ENCODE data around the gene NOP53.
A peak's percentile ranks its signal among the peaks of the same experiment; 100 is the strongest.
"Not testable (repeated sequence)": the region's sequence is repeated elsewhere in the genome, so short reads cannot be mapped to it uniquely, and the experiment has no call there.

The NOP53 gene

DNA sequence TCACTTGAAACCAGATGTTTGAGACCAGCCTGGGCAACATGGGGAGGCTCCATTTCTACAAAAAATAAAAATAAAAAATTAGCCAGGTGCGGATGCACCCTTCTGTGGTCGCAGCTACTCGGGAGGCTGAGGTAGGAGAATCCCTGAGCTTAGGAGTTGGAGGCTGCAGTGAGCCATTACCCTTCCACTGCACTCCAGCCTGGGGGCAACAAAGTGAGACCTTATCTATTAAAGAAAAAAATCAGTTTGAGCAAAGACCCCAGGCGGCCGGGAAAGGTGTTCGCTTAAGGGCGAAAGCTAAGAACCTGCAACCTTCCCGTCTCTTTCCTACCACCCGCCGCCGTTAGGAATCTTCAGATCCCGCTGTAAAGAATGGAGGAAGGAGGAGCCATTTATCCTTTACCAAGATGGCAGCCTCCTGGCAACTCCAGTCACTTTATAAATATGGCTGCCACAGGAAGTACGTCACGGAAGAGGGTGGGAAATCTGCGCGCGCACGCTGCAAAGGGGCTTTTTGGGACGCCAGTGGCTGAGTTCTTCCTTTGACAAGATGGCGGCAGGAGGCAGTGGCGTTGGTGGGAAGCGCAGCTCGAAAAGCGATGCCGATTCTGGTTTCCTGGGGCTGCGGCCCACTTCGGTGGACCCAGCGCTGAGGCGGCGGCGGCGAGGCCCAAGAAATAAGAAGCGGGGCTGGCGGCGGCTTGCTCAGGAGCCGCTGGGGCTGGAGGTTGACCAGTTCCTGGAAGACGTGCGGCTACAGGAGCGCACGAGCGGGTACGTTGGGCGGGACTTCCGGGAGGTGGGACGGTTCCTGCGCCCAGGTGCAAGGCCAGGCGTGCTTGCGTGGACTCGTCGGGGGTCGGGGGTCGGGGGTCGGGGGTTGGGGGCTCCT, at the start of gene NOP53:
Gene NOP53 (plus strand): TSS at position 537 of the 892 bp plus-strand sequence. CDS start 14 bp downstream, at position 551.
- DNase-seq = peak; percentile 83

DNA sequence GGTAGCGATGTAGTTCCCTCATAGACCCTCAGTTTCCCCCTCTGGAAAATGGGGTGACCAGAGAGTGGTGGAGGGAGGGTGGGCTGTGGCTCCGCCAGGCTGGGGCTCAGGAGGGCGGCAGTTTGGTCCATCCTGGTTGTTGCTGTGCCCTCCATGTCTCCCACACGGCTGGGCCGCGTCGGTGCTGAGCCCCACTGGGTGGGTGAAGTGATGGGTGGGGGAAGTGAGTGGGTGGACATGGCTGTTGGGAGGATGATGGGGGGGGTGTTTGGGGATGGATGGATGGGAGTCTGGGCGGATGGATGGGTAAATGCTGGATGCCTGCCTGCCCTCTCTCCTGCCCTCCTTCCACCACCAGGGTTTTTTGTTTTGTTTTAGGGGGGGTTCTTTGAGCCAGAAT, 48.7 kb upstream of the NOP53 start:
- DNase-seq = no peak

DNA sequence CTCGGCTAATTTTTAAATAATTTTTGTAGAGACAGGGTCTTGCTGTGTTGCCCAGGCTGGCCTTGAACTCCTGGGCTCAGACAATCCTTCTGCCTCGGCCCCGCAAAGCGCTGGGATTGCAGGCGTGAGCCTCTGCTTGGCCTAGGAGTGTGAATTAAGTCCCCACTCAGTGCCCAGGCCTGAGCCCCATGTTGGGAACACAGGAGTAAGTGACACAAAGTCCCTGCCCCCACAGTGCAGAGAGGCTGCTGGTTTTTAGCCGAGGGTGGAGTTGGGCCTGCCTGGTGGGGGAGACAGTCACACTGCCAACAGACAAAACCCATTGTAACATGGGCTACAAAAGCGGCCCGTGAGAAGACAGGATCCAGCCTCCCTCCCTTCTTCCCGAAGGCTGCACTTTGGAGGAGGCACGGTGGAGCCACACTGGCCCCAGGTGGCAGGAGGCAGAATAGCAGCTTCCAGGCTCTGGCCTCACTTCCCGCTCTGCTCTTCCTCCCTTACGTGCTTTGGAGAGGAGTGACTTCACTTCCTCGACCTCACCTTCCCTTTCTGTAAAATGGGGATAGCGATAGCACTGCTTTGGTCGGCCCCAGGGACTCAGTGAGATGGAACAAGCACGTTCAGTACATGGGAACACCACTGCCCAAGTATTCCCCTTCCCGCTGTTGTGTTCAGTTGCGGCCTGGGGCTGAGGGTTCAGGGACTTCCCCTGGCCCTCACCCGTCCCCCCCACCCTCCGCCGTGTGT, 47.3 kb upstream of the NOP53 start:
- peak; percentile 61 for DNase-seq

DNA sequence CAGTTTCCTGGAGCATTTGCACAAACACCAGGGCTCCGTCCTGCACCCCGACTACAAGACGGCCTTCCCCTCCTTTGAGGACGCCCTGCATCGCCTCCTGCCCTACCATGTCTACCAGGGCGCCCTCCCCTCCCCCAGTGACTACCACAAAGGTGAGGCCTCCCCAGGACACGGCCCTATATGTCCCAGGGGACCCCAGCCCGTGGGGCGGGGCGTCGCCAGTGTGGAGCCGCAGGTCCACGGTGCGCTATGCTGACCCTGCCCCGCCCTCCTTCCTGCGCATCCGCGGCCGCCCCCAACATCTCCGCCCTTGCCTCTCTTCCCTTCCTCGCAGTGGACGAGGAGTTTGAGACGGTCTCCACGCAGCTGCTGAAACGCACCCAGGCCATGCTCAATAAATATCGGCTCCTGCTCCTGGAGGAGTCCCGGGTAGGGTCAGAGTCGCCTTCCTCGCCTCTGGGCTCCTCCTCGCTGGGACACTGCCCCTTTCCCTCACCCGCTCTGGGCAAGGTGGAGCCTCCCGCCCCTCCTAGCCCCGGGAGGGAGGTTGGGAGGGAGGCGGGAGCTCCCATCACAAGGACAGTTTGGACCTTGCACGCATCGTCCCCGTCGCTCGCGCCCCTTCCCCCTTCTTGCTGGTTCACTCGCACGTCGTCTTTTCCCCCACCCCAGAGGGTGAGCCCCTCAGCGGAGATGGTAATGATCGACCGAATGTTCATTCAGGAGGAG, 46.6 kb upstream of the NOP53 start:
- DNase-seq = no peak

DNA sequence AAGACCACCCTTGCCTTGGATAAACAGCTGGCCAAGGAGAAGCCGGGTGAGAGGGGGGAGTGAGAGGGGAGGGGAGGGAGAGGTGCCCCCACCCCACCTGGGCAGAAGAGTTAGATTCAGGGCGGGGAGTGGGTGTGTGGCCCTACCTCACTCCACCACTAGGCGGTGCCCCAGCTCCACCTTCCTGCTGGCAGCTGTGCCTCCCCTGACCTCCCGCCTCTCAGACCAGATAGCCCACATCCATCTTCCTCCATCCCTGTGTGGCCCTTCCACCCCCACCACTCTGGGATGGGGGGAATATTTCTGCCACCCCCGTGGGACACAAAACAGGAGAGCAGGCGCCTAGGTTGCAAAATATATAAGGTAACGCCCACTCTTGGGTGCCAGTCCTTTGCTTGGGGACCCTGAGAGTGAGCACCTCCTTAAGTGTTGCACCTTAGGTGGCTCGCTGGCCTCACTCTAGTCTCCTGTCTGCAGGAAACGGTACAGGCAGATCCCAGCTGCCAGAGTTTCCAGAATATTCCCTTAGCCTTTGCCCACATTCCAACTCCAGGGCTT, 45.9 kb upstream of the NOP53 start:
- DNase-seq = no peak

DNA sequence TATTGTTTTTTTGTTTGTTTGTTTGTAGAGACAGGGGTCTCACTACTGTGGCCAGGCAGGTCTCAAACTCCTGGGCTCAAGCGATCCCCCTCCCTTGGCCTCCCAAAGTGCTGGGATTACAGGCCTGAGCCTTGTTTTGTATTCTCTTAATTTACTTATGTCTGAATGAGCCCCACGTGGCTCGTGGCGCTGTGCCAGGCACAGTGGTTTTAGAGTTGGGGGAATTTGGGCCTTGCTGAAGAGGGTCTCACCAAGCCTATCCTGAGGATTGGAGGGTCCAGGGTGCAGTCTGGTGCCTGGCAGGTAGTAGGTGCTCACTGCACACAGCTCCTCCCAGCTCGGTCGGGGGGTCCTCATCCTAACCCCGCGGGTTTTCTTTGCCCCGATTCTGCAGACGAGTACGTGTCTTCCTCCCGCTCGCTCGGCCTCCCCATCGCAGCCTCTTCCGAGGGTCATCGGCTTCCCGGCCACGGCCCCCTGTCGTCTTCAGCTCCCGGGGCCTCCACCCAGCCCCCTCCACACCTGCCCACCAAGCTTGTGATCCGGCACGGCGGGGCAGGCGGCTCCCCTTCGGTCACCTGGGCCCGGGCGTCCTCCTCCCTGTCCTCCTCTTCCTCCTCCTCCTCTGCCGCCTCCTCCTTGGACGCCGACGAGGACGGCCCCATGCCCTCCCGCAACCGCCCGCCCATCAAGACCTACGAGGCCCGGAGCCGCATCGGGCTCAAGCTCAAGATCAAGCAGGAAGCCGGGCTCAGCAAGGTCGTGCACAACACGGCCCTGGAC, 44.2 kb upstream of the NOP53 start:
- DNase-seq = no peak

DNA sequence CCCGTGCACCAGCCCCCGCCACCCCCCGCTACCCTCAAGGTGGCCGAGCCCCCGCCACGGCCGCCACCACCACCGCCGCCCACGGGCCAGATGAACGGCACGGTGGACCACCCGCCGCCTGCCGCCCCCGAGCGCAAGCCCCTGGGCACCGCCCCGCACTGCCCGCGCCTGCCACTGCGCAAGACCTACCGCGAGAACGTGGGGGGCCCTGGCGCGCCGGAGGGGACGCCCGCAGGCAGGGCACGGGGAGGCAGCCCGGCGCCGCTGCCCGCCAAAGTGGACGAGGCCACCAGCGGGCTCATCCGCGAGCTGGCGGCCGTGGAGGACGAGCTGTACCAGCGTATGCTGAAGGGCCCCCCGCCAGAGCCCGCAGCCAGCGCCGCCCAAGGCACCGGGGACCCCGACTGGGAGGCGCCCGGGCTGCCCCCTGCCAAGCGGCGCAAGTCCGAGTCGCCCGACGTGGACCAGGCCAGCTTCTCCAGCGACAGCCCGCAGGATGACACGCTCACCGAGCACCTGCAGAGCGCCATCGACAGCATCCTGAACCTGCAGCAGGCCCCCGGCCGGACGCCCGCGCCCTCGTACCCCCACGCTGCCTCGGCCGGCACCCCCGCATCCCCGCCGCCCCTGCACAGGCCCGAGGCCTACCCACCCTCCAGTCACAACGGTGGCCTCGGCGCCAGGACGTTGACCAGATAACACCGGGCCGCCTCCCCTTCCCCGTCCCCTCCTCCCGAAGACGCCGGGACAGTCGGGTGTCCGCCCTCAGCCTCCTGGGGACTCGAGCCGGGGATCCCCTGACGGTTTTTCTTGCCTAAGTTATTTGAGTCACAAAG, 43.4 kb upstream of the NOP53 start:
- DNase-seq = no peak

DNA sequence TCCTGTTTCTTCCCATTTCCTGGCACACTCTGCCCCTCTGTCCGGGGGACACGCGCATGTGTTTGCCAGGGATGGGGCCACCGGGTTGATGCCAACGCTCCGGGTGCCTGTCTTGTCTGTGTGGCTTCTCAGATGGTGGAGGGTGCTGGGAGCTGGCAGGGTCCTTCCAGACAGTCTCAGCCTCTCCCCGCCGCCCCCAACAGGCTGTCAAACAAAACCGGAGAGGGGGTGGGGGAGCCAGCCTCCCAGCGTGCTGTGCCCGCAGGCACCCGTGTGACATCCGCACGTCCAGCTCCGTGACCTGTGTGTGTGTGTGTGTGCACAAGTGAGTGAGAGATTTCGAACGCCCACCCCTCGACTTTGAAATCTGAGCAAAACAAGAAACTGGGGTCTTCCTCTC, 42.7 kb upstream of the NOP53 start:
- no peak for DNase-seq

DNA sequence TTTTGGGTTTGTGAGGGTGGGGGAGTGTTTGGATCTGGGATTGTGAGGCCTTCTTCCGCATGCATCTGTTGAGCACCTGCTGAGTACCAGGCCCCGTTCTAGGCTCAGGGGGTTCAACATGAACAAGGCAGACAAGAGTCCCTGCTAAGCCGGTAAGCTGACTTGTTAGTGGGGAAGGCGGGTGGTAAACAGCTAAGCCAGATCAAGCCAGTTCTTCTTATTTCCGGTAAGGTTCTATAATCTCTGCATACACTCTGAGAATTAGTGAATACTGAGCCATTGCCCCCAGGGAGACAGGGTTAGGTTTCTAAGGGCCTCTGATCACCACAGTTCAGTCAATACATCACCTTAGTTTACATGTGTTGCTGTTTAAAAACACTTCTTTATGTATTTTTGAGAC, 42.0 kb upstream of the NOP53 start:
- no peak for DNase-seq

DNA sequence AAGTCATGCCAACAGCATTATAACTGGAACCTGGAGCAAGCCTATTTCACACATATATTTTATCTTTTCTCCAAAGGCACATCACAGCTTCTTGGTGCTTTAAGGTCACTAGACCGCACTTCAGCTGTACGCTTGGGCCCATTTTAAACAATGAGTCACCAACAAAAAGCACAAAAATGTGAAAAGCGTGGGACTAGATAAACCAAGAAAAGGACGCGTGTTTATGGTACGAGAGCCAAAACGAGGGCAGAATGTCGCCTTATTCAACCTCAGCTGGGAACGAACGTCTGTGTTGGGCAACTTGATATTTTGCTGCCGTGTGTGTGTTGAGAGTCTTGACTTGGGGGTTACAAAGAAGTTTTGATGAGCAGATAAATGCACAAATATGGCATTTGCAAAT, 41.3 kb upstream of the NOP53 start:
- DNase-seq = no peak

DNA sequence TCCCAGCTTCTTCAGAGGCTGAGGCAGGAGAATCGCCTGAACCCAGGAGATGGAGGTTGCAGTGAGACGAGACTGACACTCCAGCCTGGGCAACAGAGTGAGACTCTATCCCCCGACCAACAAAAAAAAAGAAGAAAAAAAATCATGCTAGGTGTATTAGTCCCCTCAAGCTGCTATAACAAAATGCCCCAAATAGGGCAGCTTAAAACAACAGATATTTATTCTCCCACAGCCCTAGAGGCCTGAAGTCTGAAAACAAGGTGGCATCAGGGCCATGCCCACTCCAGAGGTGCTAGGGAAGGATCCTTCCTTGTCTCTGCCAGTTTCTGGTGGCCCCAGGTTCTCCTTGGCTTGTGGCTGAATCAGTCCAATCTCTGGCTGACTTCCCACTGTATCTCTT, 40.7 kb upstream of the NOP53 start:
- DNase-seq = no peak

DNA sequence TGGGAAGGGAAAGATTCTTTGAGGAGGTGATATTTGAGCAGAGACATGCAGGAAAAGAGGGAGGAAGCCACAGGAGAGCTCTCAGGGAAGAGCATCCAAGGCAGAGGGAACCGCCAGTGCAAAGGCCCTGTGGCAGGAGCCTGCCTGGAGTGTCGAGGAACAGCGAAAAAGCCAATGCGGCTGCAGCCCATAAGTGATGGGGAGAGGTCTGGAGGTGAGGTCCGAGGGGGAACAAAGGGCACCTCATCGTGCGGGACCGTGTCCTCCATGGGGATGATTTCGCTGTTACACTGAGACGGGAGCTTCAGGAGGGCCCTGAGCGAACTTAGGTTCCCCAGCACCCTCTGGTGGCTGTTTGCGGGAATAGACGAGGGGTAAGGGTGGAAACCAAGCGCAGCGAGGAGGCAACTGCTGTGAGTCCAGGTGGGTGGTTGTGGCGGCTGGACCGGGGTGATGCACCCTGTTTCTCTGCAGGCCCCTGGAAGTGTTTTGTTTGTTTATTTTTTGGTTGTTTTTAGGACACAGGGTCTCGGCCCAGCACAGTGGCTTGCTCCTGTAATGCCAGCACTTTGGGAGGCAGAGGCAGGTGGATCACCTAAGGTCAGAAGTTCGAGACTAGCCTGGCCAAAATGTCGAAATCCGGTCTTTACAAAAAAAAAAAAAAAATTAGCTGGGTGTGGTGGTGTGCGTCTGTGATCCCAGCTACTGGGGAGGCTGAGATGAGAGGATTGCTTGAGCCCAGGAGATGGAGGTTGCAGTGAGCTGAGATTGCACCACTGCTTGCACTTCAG, 38.0 kb upstream of the NOP53 start:
- DNase-seq = peak; percentile 36

DNA sequence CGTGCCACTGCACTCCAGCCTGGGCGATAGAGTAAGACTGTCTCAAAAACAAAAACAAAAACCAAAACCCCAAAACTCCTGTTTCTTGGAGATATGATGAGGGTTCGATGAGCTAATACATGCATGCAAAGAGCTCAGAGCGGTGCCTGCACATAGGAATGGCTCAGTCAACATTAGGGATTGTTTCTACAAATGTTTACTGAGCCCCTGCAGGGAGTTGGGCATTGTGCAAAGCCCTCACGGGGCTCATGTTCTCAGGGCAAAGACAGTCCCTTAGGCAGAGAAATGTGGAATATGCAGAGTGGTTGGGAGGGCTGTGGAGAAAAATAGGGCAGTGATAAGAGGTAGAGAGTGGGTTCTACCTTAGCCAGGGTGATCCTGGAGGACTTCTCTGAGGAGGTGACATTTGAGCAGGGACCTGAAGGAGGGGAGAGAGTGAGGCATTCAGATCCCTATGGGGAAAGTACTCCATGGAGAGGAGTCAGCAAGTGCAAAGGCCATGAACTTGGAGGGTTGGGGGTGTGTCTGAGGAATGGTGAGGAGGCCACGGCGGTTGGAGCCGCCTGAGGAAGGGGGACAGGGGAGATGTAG, 33.6 kb upstream of the NOP53 start:
- DNase-seq = no peak

DNA sequence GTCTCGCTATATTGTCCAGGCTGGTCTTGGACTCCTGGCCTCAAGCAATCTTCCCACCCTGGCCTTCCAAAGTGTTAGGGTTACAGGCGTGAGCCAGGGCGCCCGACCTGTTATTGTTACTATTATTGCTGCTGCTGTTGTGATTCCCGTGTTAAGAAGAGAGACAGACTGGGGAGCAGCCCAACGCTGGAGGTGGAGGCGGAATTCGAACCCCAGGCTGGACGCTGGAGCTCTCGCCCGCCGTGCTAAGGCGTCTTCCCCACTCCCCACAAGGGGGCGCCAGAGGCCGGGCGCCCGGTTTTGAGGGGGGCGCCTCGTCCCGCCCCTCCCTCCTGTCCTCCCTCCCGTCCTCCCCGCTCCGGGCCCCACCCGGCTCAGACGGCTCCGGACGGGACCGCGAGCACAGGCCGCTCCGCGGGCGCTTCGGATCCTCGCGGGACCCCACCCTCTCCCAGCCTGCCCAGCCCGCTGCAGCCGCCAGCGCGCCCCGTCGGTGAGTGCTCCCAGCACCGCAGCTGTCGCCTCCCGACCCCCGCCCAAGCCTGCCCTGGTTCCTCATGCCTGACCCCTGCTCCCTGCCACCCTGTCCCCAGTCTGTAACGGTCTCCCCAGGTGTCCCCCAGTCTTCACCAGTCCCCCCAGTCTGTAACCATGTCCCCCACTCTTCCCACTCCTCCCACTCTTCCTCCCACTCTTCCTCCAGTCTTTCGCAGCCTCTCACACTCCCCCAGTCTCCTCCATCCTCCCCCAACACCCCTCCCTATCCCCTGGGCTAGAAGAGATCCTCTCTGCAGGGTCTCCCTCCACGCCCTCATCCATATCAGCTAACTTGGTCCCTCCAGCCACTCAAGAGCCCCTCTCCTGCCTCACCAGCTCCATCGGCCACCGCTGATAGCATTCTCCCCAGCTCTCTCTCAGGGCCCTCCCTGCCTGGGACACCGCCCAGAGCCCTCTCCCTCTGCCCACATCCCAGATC, 32.0 kb upstream of the NOP53 start, which contains the start of gene EHD2:
Gene EHD2 (plus strand): TSS at position 377 of the 976 bp plus-strand sequence. CDS start 3,191 bp downstream, outside the sequence.
- DNase-seq = no peak

DNA sequence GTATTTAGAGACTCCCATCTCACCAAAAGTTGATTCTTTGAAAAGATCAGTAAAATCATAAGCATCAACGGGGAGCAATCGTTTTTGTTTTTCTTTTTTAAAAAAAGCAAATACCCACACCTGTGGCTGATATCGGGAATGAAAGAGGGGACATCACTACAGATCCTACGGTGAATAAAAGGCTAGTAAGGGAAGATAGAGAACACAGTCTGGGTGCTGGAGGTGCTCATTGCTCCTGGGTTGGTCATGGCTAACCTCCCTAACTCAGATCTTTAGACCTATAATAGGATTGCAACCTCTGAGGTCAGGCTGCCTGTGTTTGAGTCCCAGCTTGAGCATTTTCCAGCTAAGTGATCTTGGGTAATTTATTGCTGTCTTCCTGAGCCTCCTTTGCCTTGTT, 31.0 kb upstream of the NOP53 start:
- no peak for DNase-seq

DNA sequence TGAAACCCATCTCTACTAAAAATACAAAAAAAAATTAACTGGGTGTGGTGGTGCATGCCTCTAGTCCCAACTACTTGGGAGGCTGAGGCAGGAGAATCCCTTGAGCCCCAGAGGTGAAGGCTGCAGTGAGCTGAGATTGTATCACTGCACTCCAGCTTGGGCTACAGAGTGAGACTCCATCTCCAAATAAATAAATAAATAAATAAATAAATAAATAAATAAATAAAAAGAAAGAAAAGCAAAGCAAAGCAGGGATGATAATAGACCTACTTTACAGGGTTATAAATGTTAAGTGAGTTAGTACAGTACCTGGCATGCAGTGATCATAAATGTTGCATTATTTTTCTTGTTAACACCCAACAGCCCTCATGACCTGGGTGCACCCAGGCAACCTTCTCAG, 30.5 kb upstream of the NOP53 start:
- DNase-seq = not testable (repeated sequence)

DNA sequence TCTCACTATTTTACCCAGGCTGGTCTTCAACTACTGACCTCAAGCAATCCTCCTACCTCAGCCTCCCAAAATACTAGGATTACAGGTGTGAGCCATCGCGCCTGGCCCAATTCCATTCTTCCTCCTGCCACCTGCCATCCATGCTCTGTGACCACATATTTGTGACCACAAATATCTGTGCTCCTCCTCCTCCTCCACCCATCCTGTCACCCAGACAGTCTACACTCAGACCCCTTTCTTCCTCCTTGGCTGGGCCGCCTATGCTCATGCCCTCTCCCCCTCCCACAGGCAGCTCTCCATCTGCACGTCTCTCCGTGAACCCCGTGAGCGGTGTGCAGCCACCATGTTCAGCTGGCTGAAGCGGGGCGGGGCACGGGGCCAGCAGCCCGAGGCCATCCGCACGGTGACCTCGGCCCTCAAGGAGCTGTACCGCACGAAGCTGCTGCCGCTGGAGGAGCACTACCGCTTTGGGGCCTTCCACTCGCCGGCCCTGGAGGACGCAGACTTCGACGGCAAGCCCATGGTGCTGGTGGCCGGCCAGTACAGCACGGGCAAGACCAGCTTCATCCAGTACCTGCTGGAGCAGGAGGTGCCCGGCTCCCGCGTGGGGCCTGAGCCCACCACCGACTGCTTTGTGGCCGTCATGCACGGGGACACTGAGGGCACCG, 28.9 kb upstream of the NOP53 start:
- DNase-seq = no peak

DNA sequence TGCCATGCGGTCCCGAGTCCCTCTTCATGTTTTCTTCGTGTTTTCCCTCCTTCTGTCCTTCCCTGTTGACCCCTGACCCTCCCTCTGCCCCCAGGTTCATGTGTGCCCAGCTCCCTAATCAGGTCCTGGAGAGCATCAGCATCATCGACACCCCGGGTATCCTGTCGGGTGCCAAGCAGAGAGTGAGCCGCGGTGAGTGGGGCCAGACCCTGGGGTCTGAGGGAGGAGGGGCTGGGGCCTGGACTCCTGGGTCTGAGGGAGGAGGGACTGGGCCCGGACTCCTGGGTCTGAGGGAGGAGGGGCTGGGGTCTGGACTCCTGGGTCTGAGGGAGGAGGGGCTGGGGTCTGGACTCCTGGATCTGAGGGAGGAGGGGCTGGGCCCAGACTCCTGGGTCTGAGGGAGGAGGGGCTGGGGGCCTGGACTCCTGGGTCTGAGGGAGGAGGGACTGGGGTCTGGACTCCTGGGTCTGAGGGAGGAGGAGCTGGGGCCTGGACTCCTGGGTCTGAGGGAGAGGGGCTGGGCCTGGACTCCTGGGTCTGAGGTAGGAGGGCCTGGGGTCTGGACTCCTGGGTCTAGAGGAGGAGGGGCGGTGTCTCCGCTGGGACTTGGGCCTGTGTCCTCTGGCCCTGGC, 26.8 kb upstream of the NOP53 start:
- DNase-seq = not testable (repeated sequence)
